ENCODE results near the gene CIAO3.
"Not testable (repeated sequence)": the region's sequence is repeated elsewhere in the genome, so short reads cannot be mapped to it uniquely, and the experiment has no call there.

The CIAO3 gene

GRCh38 chr16:708019-708418 is 32.8 kb downstream of the CIAO3 start:
- FAIRE-seq: no peak

DNA sequence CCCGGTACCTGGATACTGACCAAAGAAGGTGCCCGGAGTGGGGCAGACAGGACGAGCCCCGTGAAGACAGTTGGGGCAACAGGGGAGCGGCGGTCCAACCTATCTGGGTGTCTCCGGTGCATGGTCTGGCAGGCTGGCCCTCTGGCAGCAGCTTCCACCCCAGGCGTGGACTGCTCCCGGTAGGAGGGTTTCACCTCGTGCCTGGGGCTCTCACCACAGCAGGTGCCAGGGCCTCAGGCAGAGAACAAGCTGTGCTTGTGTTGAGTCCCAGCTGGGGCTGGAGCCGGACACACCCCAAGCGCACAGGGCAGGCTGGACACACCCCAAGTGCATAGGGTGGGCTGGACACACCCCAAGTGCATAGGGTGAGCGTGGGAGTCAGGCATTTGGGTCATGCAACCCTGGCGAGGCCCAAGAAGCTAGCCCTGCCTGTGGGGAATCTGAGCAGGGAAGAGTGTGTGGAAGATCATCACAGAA is 33.7 kb downstream of the CIAO3 start:
- no peak for FAIRE-seq

GRCh38 chr16:706189-707061 is 34.4 kb downstream of the CIAO3 start:
- FAIRE-seq: no peak

- FAIRE-seq: no peak
These were observed 35.2 kb downstream of the CIAO3 start, which contains the start of gene FBXL16 for GRCh38 chr16:705431-706188. Gene FBXL16 (minus strand): TSS chr16:705801. CDS start chr16:697405, 8,396 bp downstream.

GRCh38 chr16:704552-705380 is 36.0 kb downstream of the CIAO3 start:
- no peak for FAIRE-seq

GRCh38 chr16:704047-704446 is 36.8 kb downstream of the CIAO3 start:
- FAIRE-seq: no peak

DNA sequence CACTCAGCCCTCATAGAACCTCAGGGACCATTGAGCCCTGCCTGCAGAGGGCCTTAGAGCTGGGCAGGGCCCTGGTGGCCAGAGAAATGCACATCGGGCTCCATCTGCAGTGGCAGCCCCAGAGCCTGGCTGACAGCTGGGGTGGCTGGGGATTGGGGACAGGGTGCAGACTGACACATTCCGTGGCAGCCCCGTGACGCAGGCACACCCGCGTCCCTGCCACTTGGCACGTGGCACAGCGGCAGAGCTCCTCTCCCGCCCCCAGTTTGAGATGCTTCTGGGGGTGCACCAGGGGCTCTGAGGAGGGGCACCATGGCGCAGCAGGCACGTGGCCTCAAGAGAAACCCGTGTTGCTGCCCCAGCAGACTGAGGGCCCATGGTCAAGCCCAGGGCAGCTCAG is 37.4 kb downstream of the CIAO3 start:
- no peak for FAIRE-seq

DNA sequence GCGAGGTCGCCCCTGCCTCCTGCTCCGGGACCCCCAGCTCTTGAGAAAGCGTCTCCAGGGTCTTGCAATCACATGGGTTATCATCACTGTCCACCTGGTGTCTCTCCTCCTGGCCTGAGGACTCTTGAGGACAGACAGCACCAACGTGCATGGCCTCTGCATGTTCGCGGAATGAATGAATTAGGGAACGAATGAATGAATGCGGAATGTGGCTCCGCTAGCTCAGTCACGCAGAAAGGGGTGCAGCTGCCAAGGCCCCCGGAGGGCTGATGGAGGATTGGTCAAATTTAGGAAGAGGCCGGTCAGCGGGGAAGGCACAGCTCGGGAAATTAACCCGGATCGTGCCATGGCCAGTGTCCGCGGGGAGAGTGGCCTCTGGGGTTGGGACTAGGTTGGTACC is 38.5 kb downstream of the CIAO3 start:
- no peak for FAIRE-seq

- FAIRE-seq: no peak
These were observed 39.9 kb downstream of the CIAO3 start for GRCh38 chr16:700684-701584.

DNA sequence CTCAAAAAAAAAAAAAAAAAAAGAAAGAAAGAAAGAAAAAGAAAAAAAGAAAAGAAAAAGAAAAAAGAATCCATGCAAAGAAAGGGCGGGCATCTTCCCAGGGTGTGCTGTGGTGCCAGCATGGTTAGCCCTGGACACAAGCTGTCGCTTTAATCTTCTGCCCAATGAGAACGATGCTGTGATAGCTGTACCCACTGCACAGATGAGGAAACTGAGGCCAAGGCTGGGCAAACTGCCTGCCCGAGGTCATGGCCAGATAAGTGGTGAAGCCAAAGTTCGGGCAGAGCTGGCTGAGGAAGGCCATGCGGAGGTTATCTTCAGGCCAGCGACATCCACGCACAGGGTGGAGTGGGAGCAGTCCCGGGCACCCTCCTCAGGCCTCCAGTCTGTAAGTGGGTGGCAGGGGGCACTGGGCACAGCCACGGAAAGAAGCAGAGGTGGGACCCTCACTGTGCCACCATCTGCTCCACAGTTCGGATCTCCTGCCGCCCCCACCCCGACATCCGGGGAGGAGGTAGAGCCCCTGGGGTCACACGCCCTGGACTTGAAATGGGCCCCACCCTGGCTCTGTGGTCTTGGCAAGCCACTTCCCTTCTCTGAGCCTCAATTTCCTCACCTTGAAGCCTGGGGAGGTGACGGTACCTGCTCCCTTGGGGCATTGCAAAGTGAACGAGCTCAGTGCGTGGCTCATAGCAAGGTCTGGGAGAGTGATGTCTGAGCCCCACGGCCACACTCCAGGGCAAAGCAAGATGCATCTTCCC is 41.7 kb downstream of the CIAO3 start:
- no peak for FAIRE-seq

- no peak for FAIRE-seq
These were observed 45.3 kb downstream of the CIAO3 start for GRCh38 chr16:695355-696089.

GRCh38 chr16:694863-695354 is 45.9 kb downstream of the CIAO3 start:
- no peak for FAIRE-seq

DNA sequence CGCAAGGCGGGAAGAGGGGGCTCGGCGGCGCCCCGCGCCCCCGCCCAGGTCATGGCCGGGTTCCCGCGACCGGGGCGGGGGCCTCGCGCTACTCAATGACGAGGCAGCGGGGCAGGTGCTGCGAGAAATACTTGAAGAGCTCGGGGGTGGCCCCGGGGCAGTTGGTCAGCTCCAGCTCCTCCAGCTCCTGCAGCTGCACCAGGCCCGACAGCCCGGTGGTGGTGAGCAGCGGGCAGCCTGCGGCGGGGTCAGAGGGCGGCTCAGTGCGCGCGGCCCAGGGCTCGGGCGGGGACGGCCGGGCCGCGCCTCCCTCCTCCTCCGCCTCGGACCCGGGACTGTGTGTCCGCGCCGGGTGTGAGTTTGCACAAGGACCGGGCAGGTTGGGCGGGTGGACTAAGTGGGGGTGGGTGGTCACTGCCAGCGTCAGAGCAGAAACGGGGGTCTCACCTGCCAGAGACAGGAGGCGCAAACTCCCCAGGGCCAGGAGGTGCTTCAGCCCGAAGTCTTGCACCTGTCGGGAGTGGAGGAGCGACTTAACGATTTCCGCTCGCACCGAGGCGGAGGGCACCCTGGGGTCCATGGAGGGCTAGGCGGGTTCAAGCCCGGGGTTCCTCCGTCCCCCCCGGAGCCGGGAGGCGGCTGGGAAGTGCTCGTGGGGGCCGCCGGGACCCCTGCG is 46.5 kb downstream of the CIAO3 start:
- FAIRE-seq: no peak

GRCh38 chr16:693766-694165 is 47.0 kb downstream of the CIAO3 start:
- no peak for FAIRE-seq

GRCh38 chr16:693364-693763 is 47.4 kb downstream of the CIAO3 start:
- no peak for FAIRE-seq

DNA sequence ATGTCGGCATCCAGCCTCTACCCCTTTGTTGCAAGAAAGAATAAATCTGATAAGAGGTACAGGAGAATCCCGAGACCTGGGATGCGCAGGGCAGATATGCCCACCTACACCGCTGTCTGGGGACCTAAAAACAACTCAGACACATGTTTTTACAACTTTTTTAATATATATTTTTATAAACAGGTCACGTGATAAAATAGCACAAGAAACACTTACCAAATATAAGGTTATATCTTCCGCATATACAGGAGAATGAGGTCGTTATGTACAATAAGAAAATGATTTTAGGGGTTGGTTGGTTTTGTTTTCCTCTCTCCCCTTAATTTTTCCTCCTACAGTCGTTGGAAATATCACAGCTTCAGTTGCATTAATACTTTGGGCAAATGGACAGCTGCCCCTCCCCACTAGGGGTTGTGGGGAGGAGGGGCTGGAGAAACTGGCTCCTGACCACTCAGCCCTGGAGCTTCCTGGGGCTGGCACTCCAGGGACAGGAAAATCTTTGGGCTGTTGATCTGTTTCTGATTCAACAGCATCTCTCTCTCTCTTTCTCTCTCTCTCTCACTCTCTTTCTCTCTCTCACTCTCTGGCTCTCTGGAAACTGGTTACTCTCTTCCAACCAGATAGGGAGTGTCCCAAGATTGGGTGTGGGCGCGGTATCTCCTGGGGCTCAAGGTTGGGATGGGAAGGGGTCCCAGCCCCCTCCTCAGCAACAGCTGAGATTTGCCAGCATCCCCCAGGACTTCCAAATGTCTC is 48.3 kb downstream of the CIAO3 start:
- FAIRE-seq: no peak

DNA sequence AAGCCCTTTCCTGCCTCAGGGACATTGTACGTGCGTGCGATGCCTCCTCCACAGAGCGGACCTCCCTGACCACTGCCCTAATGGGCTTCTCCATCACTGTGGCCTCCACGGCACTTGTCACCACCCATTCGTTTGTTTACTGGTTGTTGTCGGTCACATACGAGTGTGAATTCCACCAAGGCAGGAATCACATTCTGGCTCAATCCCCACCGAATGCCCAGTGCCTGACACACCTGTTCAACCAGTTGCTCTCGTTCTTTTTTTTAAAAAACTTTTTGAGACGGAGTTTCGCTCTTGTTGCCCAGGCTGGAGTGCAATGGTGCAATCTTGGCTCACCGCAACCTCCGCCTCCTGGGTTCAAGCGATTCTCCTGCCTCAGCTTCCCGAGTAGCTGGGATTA is 49.6 kb downstream of the CIAO3 start:
- not testable (repeated sequence) for FAIRE-seq

DNA sequence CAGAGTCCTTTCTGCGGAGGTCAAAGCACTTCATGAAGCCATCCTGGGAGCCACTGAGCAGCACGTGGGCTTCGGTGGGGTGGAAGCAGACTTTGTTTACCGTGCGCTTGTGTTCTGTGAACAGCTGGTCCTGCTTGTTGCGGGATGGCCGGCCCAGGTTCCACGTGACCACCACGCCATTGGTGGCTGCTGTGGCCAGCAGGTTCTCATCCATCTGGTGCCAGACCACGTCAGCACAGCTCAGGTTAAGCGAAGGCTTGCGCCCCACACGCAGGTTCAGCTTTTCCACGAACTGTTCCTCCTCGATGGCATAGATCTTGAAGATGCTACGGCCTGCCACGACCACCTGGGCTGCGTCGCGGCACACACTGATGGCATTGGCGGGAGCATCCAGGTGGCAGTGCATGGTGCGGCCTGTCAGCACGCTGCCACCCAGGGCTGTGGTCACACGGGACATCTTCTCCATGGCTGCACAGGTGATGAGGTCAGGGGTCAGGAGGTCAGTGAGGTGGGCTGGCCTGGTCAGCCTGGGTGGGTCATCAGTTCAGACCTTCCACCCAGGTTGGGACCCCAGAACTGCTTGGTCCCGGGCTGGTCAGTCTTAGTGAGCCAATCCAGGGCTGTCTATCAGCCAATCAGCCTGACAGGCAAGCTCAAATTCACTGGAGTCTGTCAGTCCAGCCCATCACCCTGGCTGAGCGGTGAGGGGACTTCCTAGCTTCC is 51.5 kb downstream of the CIAO3 start:
- FAIRE-seq: no peak

Measured in A204.1 (cell line).